Measurements from ENCODE around the gene NR2E3.

NR2E3 gene

GRCh38 chr15:71826196-71826595 lies 15.8 kb downstream of the NR2E3 start:
- Histone ChIP-seq H3K27ac (ENCODE audit: low read depth, low read length, poor library complexity, severe bottlenecking) (no peak overlapping the region), H3K27me3 (ENCODE audit: insufficient read depth, low read length) (no peaks in the 10 kb centered on the region), H3K9me2 (ENCODE audit: low read depth, low read length) (no peaks in the 10 kb centered on the region), H3K79me2 (ENCODE audit: insufficient read depth, low read length) (no peaks in the 10 kb centered on the region), H3K4me3 (ENCODE audit: low read depth, low read length, poor library complexity, severe bottlenecking) (no peak overlapping the region), H4K20me1 (ENCODE audit: insufficient read depth, low read length) (no peaks in the 10 kb centered on the region), H3K9ac (ENCODE audit: low read length) (no peak overlapping the region), H2AFZ (ENCODE audit: low read length) (no peak overlapping the region), H3K4me2 (ENCODE audit: low read length) (no peak overlapping the region), H3K36me3 (ENCODE audit: insufficient read depth, low read length) (peaks cover 75% of the 10 kb centered on the region), H3K9me3 (ENCODE audit: low read length) (peaks cover 9% of the 10 kb centered on the region; the same call in 1 of the 2 replicates), H3K4me1 (ENCODE audit: insufficient read depth, low read length, severe bottlenecking) (no peaks in the 10 kb centered on the region), H3F3A (ENCODE audit: insufficient read depth, low read length) (no peaks in the 10 kb centered on the region)
- TF ChIP-seq CTCF (IDR thresholded peaks at IDR 0.05; ENCODE audit: low read length) (no peak), EZH2 (IDR thresholded peaks at IDR 0.05; ENCODE audit: borderline replicate concordance, low read length) (no peak)

- Histone ChIP-seq H3K4me1 (ENCODE audit: insufficient read depth, low read length, severe bottlenecking) (no peaks in the 10 kb centered on the region), H3K79me2 (ENCODE audit: insufficient read depth, low read length) (no peaks in the 10 kb centered on the region), H3K36me3 (ENCODE audit: insufficient read depth, low read length) (peaks cover 43% of the 10 kb centered on the region), H3K27ac (ENCODE audit: low read depth, low read length, poor library complexity, severe bottlenecking) (no peak overlapping the region), H3F3A (ENCODE audit: insufficient read depth, low read length) (no peaks in the 10 kb centered on the region), H3K4me3 (ENCODE audit: low read depth, low read length, poor library complexity, severe bottlenecking) (no peak overlapping the region), H3K4me2 (ENCODE audit: low read length) (no peak overlapping the region), H3K27me3 (ENCODE audit: insufficient read depth, low read length) (no peaks in the 10 kb centered on the region), H2AFZ (ENCODE audit: low read length) (no peak overlapping the region), H4K20me1 (ENCODE audit: insufficient read depth, low read length) (no peaks in the 10 kb centered on the region), H3K9me3 (ENCODE audit: low read length) (no peaks in the 10 kb centered on the region), H3K9ac (ENCODE audit: low read length) (no peak overlapping the region), H3K9me2 (ENCODE audit: low read depth, low read length) (no peaks in the 10 kb centered on the region)
- no peak for TF ChIP-seq CTCF (IDR thresholded peaks at IDR 0.05; ENCODE audit: low read length)
- TF ChIP-seq EZH2 (IDR thresholded peaks at IDR 0.05; ENCODE audit: borderline replicate concordance, low read length) = no peak
These were observed 20.6 kb downstream of the NR2E3 start for GRCh38 chr15:71830981-71831380.

GRCh38 chr15:71841563-71841962 lies 31.2 kb downstream of the NR2E3 start:
- H2AFZ ChIP-seq (ENCODE audit: low read length) = no peak overlapping the region
- no peak overlapping the region for H3K4me3 ChIP-seq (ENCODE audit: low read depth, low read length, poor library complexity, severe bottlenecking)
- H3K27ac ChIP-seq (ENCODE audit: low read depth, low read length, poor library complexity, severe bottlenecking) = no peak overlapping the region
- H3K4me1 ChIP-seq (ENCODE audit: insufficient read depth, low read length, severe bottlenecking) = no peaks in the 10 kb centered on the region
- H3K4me2 ChIP-seq (ENCODE audit: low read length) = no peak overlapping the region
- H3K9me3 ChIP-seq (ENCODE audit: low read length) = no peaks in the 10 kb centered on the region
- no peaks in the 10 kb centered on the region for H3K79me2 ChIP-seq (ENCODE audit: insufficient read depth, low read length)
- no peaks in the 10 kb centered on the region for H3F3A ChIP-seq (ENCODE audit: insufficient read depth, low read length)
- no peaks in the 10 kb centered on the region for H3K9me2 ChIP-seq (ENCODE audit: low read depth, low read length)
- TF ChIP-seq CTCF (IDR thresholded peaks at IDR 0.05; ENCODE audit: low read length) (no peak), EZH2 (IDR thresholded peaks at IDR 0.05; ENCODE audit: borderline replicate concordance, low read length) (no peak)
- H3K9ac ChIP-seq (ENCODE audit: low read length) = no peak overlapping the region
- H3K27me3 ChIP-seq (ENCODE audit: insufficient read depth, low read length) = no peaks in the 10 kb centered on the region
- peaks cover 16% of the 10 kb centered on the region for H3K36me3 ChIP-seq (ENCODE audit: insufficient read depth, low read length)
- H4K20me1 ChIP-seq (ENCODE audit: insufficient read depth, low read length) = no peaks in the 10 kb centered on the region
